Fibroblast of the conjunctiva (primary cell): ENCODE results near the gene ARHGAP15.

ENCODE experiments used
- DNase-seq: peaks from one replicate; pipeline ENCODE4 v3.0.0-alpha.2; 2010; ENCODE audit warnings: low read depth

The ARHGAP15 gene

GRCh38 chr2:143776526-143777297, 647.5 kb downstream of the ARHGAP15 start:
- DNase-seq: no peak

GRCh38 chr2:143779021-143779420, 649.8 kb downstream of the ARHGAP15 start:
- DNase-seq: no peak

- DNase-seq: no peak
Observed at GRCh38 chr2:143786026-143786765, 657.0 kb downstream of the ARHGAP15 start.

- no peak for DNase-seq
Observed at GRCh38 chr2:143787674-143788073, 658.5 kb downstream of the ARHGAP15 start.

- DNase-seq: no peak
Observed at GRCh38 chr2:143792602-143793001, 663.4 kb downstream of the ARHGAP15 start.

GRCh38 chr2:143793381-143793780, 664.2 kb downstream of the ARHGAP15 start:
- DNase-seq: no peak

- DNase-seq: no peak
Observed at GRCh38 chr2:143796051-143796450, 666.8 kb downstream of the ARHGAP15 start.

GRCh38 chr2:143801561-143801960, 672.3 kb downstream of the ARHGAP15 start:
- no peak for DNase-seq

- DNase-seq: no peak
Observed at GRCh38 chr2:143802242-143802641, 673.0 kb downstream of the ARHGAP15 start.

GRCh38 chr2:143802871-143803650, 673.8 kb downstream of the ARHGAP15 start:
- no peak for DNase-seq

GRCh38 chr2:143803936-143804335, 674.7 kb downstream of the ARHGAP15 start:
- no peak for DNase-seq

- no peak for DNase-seq
Observed at GRCh38 chr2:143805666-143806065, 676.4 kb downstream of the ARHGAP15 start.

GRCh38 chr2:143807192-143807591, 678.0 kb downstream of the ARHGAP15 start:
- DNase-seq: no peak

GRCh38 chr2:143807671-143808070, 678.5 kb downstream of the ARHGAP15 start:
- DNase-seq: no peak

GRCh38 chr2:143808166-143808565, 678.9 kb downstream of the ARHGAP15 start:
- DNase-seq: no peak

GRCh38 chr2:143815082-143815481, 685.9 kb downstream of the ARHGAP15 start:
- DNase-seq: no peak

- DNase-seq: no peak
Observed at GRCh38 chr2:143816916-143817315, 687.7 kb downstream of the ARHGAP15 start.
